ENCODE results near the gene PLA2G3. TPM values are rescaled to one million over a fixed set of nuclear protein-coding genes. Genes with fewer than 3 reads are reported as not detected.

PLA2G3 gene
- total and polyA plus RNA-seq, 2 of the 8 experiments (the other 6 are each of a cell fraction or from before 2014, with no cell fraction given): 18.1 to 25.9 TPM

DNA sequence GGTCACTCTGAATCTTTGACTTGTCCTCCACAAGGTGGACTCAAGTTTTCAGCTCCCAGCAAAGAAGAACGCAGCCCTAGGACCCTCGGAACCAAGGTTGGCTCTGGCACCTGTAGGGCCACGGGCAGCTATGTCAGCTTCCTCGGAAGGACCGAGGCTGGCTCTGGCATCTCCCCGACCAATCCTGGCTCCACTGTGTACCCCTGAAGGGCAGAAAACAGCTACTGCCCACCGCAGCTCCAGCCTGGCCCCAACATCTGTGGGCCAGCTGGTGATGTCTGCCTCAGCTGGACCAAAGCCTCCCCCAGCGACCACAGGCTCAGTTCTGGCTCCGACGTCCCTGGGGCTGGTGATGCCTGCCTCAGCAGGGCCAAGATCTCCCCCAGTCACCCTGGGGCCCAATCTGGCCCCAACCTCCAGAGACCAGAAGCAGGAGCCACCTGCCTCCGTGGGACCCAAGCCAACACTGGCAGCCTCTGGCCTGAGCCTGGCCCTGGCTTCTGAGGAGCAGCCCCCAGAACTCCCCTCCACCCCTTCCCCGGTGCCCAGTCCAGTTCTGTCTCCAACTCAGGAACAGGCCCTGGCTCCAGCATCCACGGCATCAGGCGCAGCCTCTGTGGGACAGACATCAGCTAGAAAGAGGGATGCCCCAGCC, 15.4 kb downstream of the PLA2G3 start (continued):
- no peak for TF ChIP-seq MAFK (IDR thresholded peaks at IDR 0.05; ENCODE audit: low read depth, low read length)
- TF ChIP-seq TCF12 (IDR thresholded peaks at IDR 0.05; ENCODE audit: low read depth, low read length): no peak
- no peak for TF ChIP-seq RXRA (IDR thresholded peaks at IDR 0.05; ENCODE audit: insufficient read depth, low read depth, low read length)

Data from H1 (cell line).